MCF 10A (cell line): ENCODE results near the gene RNASE12. TPM values are rescaled to one million over a fixed set of nuclear protein-coding genes. Genes with fewer than 3 reads are reported as not detected.

Source experiments
- BruUV-seq: library from RNA; stranded (reverse); fragments of 400-500 nt; replicated peaks from 2 replicates; lab custom pipeline; 2021; lab: Mats Ljungman, UMichigan
- CTCF ChIA-PET: fragments of 300-600 bp; sonication (Branson Sonifier 250); formaldehyde crosslinking; extraction: SDS; loops from one replicate; lab custom pipeline; 2021; ENCODE audit warnings: antibody characterized with exemption, inconsistent platforms; lab: Yijun Ruan, JAX
- POLR2A ChIA-PET: fragments of 300-600, 350-650 bp; sonication (Branson Sonifier 250); formaldehyde crosslinking; extraction: SDS; loops from one replicate; lab custom pipeline; 2020; ENCODE audit warnings: antibody characterized with exemption, inconsistent platforms; lab: Yijun Ruan, JAX
- DNase-seq: peaks from one replicate; pipeline ENCODE4 v3.0.0-alpha.2; 2018; ENCODE audit not compliant: unreplicated experiment
- H3K27ac Mint-ChIP-seq: one replicate; pipeline ENCODE4 v1.8.0; 2022; ENCODE audit warnings: mild to moderate bottlenecking, low read depth, mixed read lengths; ENCODE audit not compliant: unreplicated experiment
- H3K27me3 Mint-ChIP-seq: one replicate; pipeline ENCODE4 v1.8.0; 2022; ENCODE audit warnings: mixed read lengths; ENCODE audit not compliant: insufficient read depth, unreplicated experiment
- H3K36me3 Mint-ChIP-seq: one replicate; pipeline ENCODE4 v1.8.0; 2022; ENCODE audit warnings: mild to moderate bottlenecking, moderate library complexity, mixed read lengths; ENCODE audit not compliant: insufficient read depth, unreplicated experiment
- H3K4me1 Mint-ChIP-seq: one replicate; pipeline ENCODE4 v1.8.0; 2022; ENCODE audit warnings: mixed read lengths; ENCODE audit not compliant: insufficient read depth, unreplicated experiment
- H3K4me3 Mint-ChIP-seq: one replicate; pipeline ENCODE4 v1.8.0; 2022; ENCODE audit warnings: mild to moderate bottlenecking, moderate library complexity, mixed read lengths; ENCODE audit not compliant: unreplicated experiment
- H3K9me3 Mint-ChIP-seq: one replicate; pipeline ENCODE4 v1.8.0; 2022; ENCODE audit warnings: mixed read lengths; ENCODE audit not compliant: unreplicated experiment
- CTCF ChIP-seq: fragments of 200-600 bp; IDR thresholded peaks from one replicate; pipeline ENCODE4 v1.8.0; 2022; ENCODE audit warnings: antibody characterized with exemption, mild to moderate bottlenecking; ENCODE audit not compliant: unreplicated experiment
- intact Hi-C: fragments of 100-400 bp; cut with micrococcal nuclease; formaldehyde crosslinking; loops from 2 replicates; pipeline ENCODE4 v1.14.1; 2022
- total RNA-seq: library from RNA; stranded (reverse); gene quantifications from 2 replicates; pipeline ENCODE4 v1.2.3, GENCODE V29; 2022

The RNASE12 gene
- total RNA-seq, 1 experiment from 2014 or later: not detected

- H3K27me3 Mint-ChIP-seq: no peaks in the 10 kb centered on the region
- DNase-seq: peak; percentile 81
- ChIA-PET CTCF (interaction anchor here (0.6 to 2.3 kb wide), 11 partner anchors 11 to 410 kb away, joined by 3 to 13 read pairs (median 5); partner anchors contain the start of gene RNASE7), POLR2A (interaction anchor here (0.7 to 6.8 kb wide), 8 partner anchors 11 to 300 kb away, joined by 3 to 123 read pairs (median 5); partner anchors contain the start of gene RNASE4)
- H3K9me3 Mint-ChIP-seq: no peaks in the 10 kb centered on the region
- BruUV-seq: no TSS peak
- H3K36me3 Mint-ChIP-seq: peaks cover 22% of the 10 kb centered on the region
- intact Hi-C loops: loop anchor here (1.0 to 5.0 kb wide), 2 partner anchors 49 to 340 kb away; no protein-coding TSS in a partner anchor
- TF ChIP-seq CTCF: no peak
- no peak overlapping the region for H3K27ac Mint-ChIP-seq
- peaks cover 32% of the 10 kb centered on the region for H3K4me1 Mint-ChIP-seq
- peak overlapping the region; percentile 74 for H3K4me3 Mint-ChIP-seq
Observed at GRCh38 chr14:20631880-20632389, 40.8 kb upstream of the RNASE12 start.

- CTCF ChIA-PET: interaction anchor here (0.6 to 2.3 kb wide), 10 partner anchors 10 to 230 kb away, joined by 3 to 13 read pairs (median 4); no protein-coding TSS in a partner anchor
- no peak for TF ChIP-seq CTCF
- peaks cover 22% of the 10 kb centered on the region for H3K36me3 Mint-ChIP-seq
- no peaks in the 10 kb centered on the region for H3K27me3 Mint-ChIP-seq
- intact Hi-C loops: loop anchor here (1.0 to 5.0 kb wide), 2 partner anchors 50 to 341 kb away; no protein-coding TSS in a partner anchor
- POLR2A ChIA-PET: interaction anchor here (0.6 to 6.8 kb wide), 15 partner anchors 11 to 298 kb away, joined by 3 to 123 read pairs (median 4); partner anchors contain the start of genes PARP2, PNP and RNASE4
- H3K4me1 Mint-ChIP-seq: peaks cover 35% of the 10 kb centered on the region
- DNase-seq: peak; percentile 60
- H3K9me3 Mint-ChIP-seq: no peaks in the 10 kb centered on the region
- H3K4me3 Mint-ChIP-seq: peak overlapping the region; percentile 87
- BruUV-seq: no TSS peak
- peak overlapping the region; percentile 96 for H3K27ac Mint-ChIP-seq
Observed at GRCh38 chr14:20631023-20631879, 40.1 kb upstream of the RNASE12 start.

- Mint-ChIP-seq H3K4me1 (peaks cover 39% of the 10 kb centered on the region), H3K27ac (peak overlapping the region; percentile 96), H3K9me3 (no peaks in the 10 kb centered on the region), H3K36me3 (peaks cover 22% of the 10 kb centered on the region), H3K27me3 (no peaks in the 10 kb centered on the region), H3K4me3 (peak overlapping the region; percentile 87)
- intact Hi-C loops: loop anchor here (1.0 to 5.0 kb wide), 3 partner anchors 17 to 342 kb away; no protein-coding TSS in a partner anchor
- no peak for TF ChIP-seq CTCF
- ChIA-PET CTCF (interaction anchor here (0.7 to 2.3 kb wide), 5 partner anchors 17 to 53 kb away, joined by 3 to 13 read pairs (median 6); no protein-coding TSS in a partner anchor), POLR2A (interaction anchor here (0.7 to 6.8 kb wide), 16 partner anchors 9 to 297 kb away, joined by 3 to 123 read pairs (median 4); partner anchors contain the start of genes PARP2, PIP4P1, PNP and RNASE4)
- BruUV-seq: no TSS peak
- peak; percentile 54 for DNase-seq
Observed at GRCh38 chr14:20630340-20631022, 39.3 kb upstream of the RNASE12 start.
